GM21786 (cell line): Measurements from ENCODE around the gene FANCE.

ENCODE experiments used
- ATAC-seq: cut with Tn5 transposase; IDR thresholded peaks from one replicate; pipeline ENCODE4 v1.9.1; 2021; ENCODE audit not compliant: unreplicated experiment

The FANCE gene

GRCh38 chr6:35463292-35463691 is 11.2 kb downstream of the FANCE start:
- ATAC-seq: no peak

GRCh38 chr6:35465646-35466045 is 13.5 kb downstream of the FANCE start:
- ATAC-seq: no peak

GRCh38 chr6:35468181-35468979 is 16.2 kb downstream of the FANCE start, which contains the start of gene RPL10A:
RPL10A (plus strand) TSS chr6:35468401; CDS start chr6:35468435, 34 bp downstream.
- ATAC-seq: peak; percentile 67

- peak; percentile 15 for ATAC-seq
These were observed 17.0 kb downstream of the FANCE start for GRCh38 chr6:35468980-35469750.

GRCh38 chr6:35469751-35470662 is 17.9 kb downstream of the FANCE start:
- no peak for ATAC-seq

GRCh38 chr6:35470663-35471120 is 18.6 kb downstream of the FANCE start:
- no peak for ATAC-seq

- no peak for ATAC-seq
These were observed 19.8 kb downstream of the FANCE start for GRCh38 chr6:35471836-35472345.

- ATAC-seq: no peak
These were observed 21.1 kb downstream of the FANCE start for GRCh38 chr6:35473075-35473849.

- no peak for ATAC-seq
These were observed 21.7 kb downstream of the FANCE start for GRCh38 chr6:35473850-35474130.

- no peak for ATAC-seq
These were observed 22.2 kb downstream of the FANCE start for GRCh38 chr6:35474131-35474941.

- no peak for ATAC-seq
These were observed 22.9 kb downstream of the FANCE start for GRCh38 chr6:35474942-35475570.

- ATAC-seq: no peak
These were observed 23.4 kb downstream of the FANCE start for GRCh38 chr6:35475573-35475972.

GRCh38 chr6:35476004-35476403 is 23.9 kb downstream of the FANCE start:
- no peak for ATAC-seq

- ATAC-seq: no peak
These were observed 24.9 kb downstream of the FANCE start for GRCh38 chr6:35477028-35477427.

GRCh38 chr6:35477551-35478179 is 25.5 kb downstream of the FANCE start:
- ATAC-seq: no peak

GRCh38 chr6:35478259-35478658 is 26.1 kb downstream of the FANCE start:
- no peak for ATAC-seq

GRCh38 chr6:35480176-35480575 is 28.0 kb downstream of the FANCE start:
- no peak for ATAC-seq

- no peak for ATAC-seq
These were observed 29.1 kb downstream of the FANCE start for GRCh38 chr6:35481226-35481625.
